ENCODE measurements around the gene THBS3.
"Not testable (repeated sequence)": the region's sequence is repeated elsewhere in the genome, so short reads cannot be mapped to it uniquely, and the experiment has no call there.

The THBS3 gene

GRCh38 chr1:155233502-155233901, 25.8 kb upstream of the THBS3 start:
- not testable (repeated sequence) for DNase-seq

- not testable (repeated sequence) for DNase-seq
Measured at GRCh38 chr1:155232001-155232978, 24.6 kb upstream of the THBS3 start.

GRCh38 chr1:155231302-155231701, 23.6 kb upstream of the THBS3 start:
- DNase-seq: not testable (repeated sequence)

GRCh38 chr1:155228096-155228427, 20.4 kb upstream of the THBS3 start:
- no peak for DNase-seq

- DNase-seq: peak; percentile 100
Measured at GRCh38 chr1:155227261-155228095, 19.8 kb upstream of the THBS3 start.

- peak in 1 of 2 experiments; percentile 41 for DNase-seq
Measured at GRCh38 chr1:155226910-155227260, 19.2 kb upstream of the THBS3 start.

GRCh38 chr1:155226188-155226909, 18.7 kb upstream of the THBS3 start:
- DNase-seq: peak; percentile 74 to 80

- DNase-seq: not testable (repeated sequence)
Measured at GRCh38 chr1:155225404-155225759, 17.7 kb upstream of the THBS3 start.

GRCh38 chr1:155223047-155223446, 15.3 kb upstream of the THBS3 start:
- no peak for DNase-seq

- not testable (repeated sequence) for DNase-seq
Measured at GRCh38 chr1:155220211-155220965, 12.7 kb upstream of the THBS3 start.

GRCh38 chr1:155219592-155220031, 11.9 kb upstream of the THBS3 start:
- DNase-seq: peak in 1 of 2 experiments; percentile 54

- peak; percentile 84 to 93 for DNase-seq
Measured at GRCh38 chr1:155218854-155219591, 11.3 kb upstream of the THBS3 start.

- not testable (repeated sequence) for DNase-seq
Measured at GRCh38 chr1:155214702-155215101, 7.0 kb upstream of the THBS3 start.

GRCh38 chr1:155212051-155212440, 4.3 kb upstream of the THBS3 start:
- not testable (repeated sequence) for DNase-seq

GRCh38 chr1:155211381-155212050, 3.8 kb upstream of the THBS3 start:
- not testable (repeated sequence) for DNase-seq

- DNase-seq: no peak
Measured at GRCh38 chr1:155210314-155211104, 2.8 kb upstream of the THBS3 start.

GRCh38 chr1:155209312-155209721, 1.6 kb upstream of the THBS3 start:
- DNase-seq: no peak

GRCh38 chr1:155208541-155209311, 1.0 kb upstream of the THBS3 start, which contains the start of gene MTX1:
Gene MTX1 (plus strand): TSS chr1:155208695. CDS start chr1:155208805, 110 bp downstream.
- DNase-seq: peak; percentile 62 to 90

Data from NCI-H187 (cell line).